ENCODE results near the gene EXOSC7. TPM values are rescaled to one million over a fixed set of nuclear protein-coding genes. Genes with fewer than 3 reads are reported as not detected.

Gene EXOSC7
- total RNA-seq = 67.3 and 70.7 TPM in 2 replicates

GRCh38 chr3:44976002-44976815 is at the start of gene EXOSC7, which contains the start of gene ZDHHC3:
TSS of gene EXOSC7 (plus strand) at chr3:44976244. CDS start at chr3:44976278, 34 bp downstream.
TSS of gene ZDHHC3 (minus strand) at chr3:44976174. CDS start at chr3:44959436, 16,738 bp downstream.

GRCh38 chr3:45026038-45026437 is 50.0 kb downstream of the EXOSC7 start, which contains the start of gene CLEC3B:
TSS of gene CLEC3B (plus strand) at chr3:45026303. CDS start at chr3:45026363, 60 bp downstream.

Other genes starting within 250 kb of the EXOSC7 start
- gene ZNF501, start 246.6 kb upstream of the EXOSC7 start, total RNA-seq = 4.0 and 5.4 TPM in 2 replicates
- gene KIAA1143, start 214.6 kb upstream of the EXOSC7 start, total RNA-seq = 15.8 and 16.6 TPM in 2 replicates
- 1.5 and 1.8 TPM in 2 replicates for gene KIF15, start 214.4 kb upstream of the EXOSC7 start, total RNA-seq
- 22.8 and 28.2 TPM in 2 replicates for gene TMEM42, start 114.3 kb upstream of the EXOSC7 start, total RNA-seq
- gene TGM4, start 101.6 kb upstream of the EXOSC7 start, total RNA-seq = not detected in 2 replicates
- gene ZDHHC3, start 70 bp upstream of the EXOSC7 start, total RNA-seq = 52.3 and 68.0 TPM in 2 replicates
- gene CLEC3B, start 50.1 kb downstream of the EXOSC7 start, total RNA-seq = 1.2 and 2.0 TPM in 2 replicates
- gene CDCP1, start 170.1 kb downstream of the EXOSC7 start, total RNA-seq = 5.6 and 7.3 TPM in 2 replicates